PC-9 (cell line): ENCODE results near the gene DOCK9. TPM values are rescaled to one million over a fixed set of nuclear protein-coding genes. Genes with fewer than 3 reads are reported as not detected.

ENCODE experiments used
- BruUV-seq: library from RNA; stranded (reverse); fragments of 400-500 nt; replicated peaks from 2 replicates; lab custom pipeline; 2021; lab: Mats Ljungman, UMichigan
- CTCF ChIA-PET: fragments of 300-600 bp; sonication (Branson Sonifier 250); formaldehyde crosslinking; loops from one replicate; lab custom pipeline; 2022; ENCODE audit warnings: antibody characterized with exemption; lab: Charles Lee
- POLR2A ChIA-PET: fragments of 300-600 bp; sonication (Branson Sonifier 250); formaldehyde crosslinking; loops from one replicate; lab custom pipeline; 2022; ENCODE audit warnings: antibody characterized with exemption; ENCODE audit not compliant: unreplicated experiment; lab: Charles Lee
- DNase-seq, 2 experiments: peaks; one replicate each; pipeline versions ENCODE4 v3.0.0 to v3.0.0-alpha.2; 2015 to 2022; ENCODE audit warnings: mixed read lengths in 1 of 2
- H2AFZ ChIP-seq: fragments of 200-600 bp; sonication (generic); 2 replicates; pipeline ENCODE4 v1.8.1; 2017; ENCODE audit warnings: antibody characterized with exemption
- H3F3A ChIP-seq: fragments of 200-600 bp; sonication (generic); 2 replicates; pipeline ENCODE4 v1.8.1; 2017; ENCODE audit warnings: antibody characterized with exemption, mild to moderate bottlenecking, low read depth; ENCODE audit not compliant: insufficient read depth
- H3K27ac ChIP-seq: fragments of 200-600 bp; sonication (generic); 2 replicates; pipeline ENCODE4 v1.6.1; 2016; ENCODE audit warnings: mixed run types
- H3K27me3 ChIP-seq: fragments of 200-600 bp; sonication (generic); 2 replicates; pipeline ENCODE4 v1.6.1; 2016; ENCODE audit warnings: low read depth, mixed run types; ENCODE audit not compliant: insufficient read depth
- H3K36me3 ChIP-seq: fragments of 200-600 bp; sonication (generic); 2 replicates; pipeline ENCODE4 v1.6.1; 2016; ENCODE audit warnings: low read depth, mixed run types
- H3K4me1 ChIP-seq: fragments of 200-600 bp; sonication (generic); replicated peaks from 2 replicates; pipeline ENCODE4 v1.6.1; 2016; ENCODE audit warnings: mixed run types; ENCODE audit not compliant: insufficient read depth
- H3K4me2 ChIP-seq: fragments of 200-600 bp; sonication (generic); 2 replicates; pipeline ENCODE4 v1.6.1; 2017; ENCODE audit warnings: mixed run types
- H3K4me3 ChIP-seq: fragments of 200-600 bp; sonication (generic); 2 replicates; pipeline ENCODE4 v1.6.1; 2016; ENCODE audit warnings: mixed run types
- H3K79me2 ChIP-seq: fragments of 200-600 bp; sonication (generic); 2 replicates; pipeline ENCODE4 v1.6.1; 2017; ENCODE audit warnings: low read depth, mixed run types
- H3K9me2 ChIP-seq: fragments of 200-600 bp; sonication (generic); 2 replicates; pipeline ENCODE4 v1.8.1; 2017; ENCODE audit warnings: mild to moderate bottlenecking; ENCODE audit not compliant: insufficient read depth
- H3K9me3 ChIP-seq: fragments of 200-600 bp; sonication (generic); 2 replicates; pipeline ENCODE4 v1.8.1; 2016; ENCODE audit warnings: low read depth; ENCODE audit not compliant: insufficient read depth
- H4K20me1 ChIP-seq: fragments of 200-600 bp; sonication (generic); 2 replicates; pipeline ENCODE4 v1.8.1; 2017; ENCODE audit not compliant: insufficient read depth
- EZH2 ChIP-seq: fragments of 200-600 bp; sonication (generic); IDR thresholded peaks from 2 replicates; pipeline ENCODE4 v1.8.0; 2017; ENCODE audit warnings: antibody characterized with exemption, low read depth
- intact Hi-C: fragments of 100-400 bp; cut with micrococcal nuclease; formaldehyde crosslinking; loops from one replicate; pipeline ENCODE4 v1.10.0; 2022; ENCODE audit not compliant: unreplicated experiment
- total RNA-seq: library from RNA; stranded (reverse); gene quantifications from 2 replicates; pipeline ENCODE4 v1.2.3, GENCODE V29; 2021
- TF ChIP-seq, protein P1 (sequence below): fragments of 200-600 bp; sonication (generic); conservative IDR thresholded peaks from 2 replicates; pipeline ENCODE4 v1.6.1; 2017; ENCODE audit warnings: mixed run types, antibody characterized with exemption, mild to moderate bottlenecking, moderate library complexity

DOCK9 gene
- total RNA-seq, 1 experiment from 2014 or later: 69.5 TPM

DNA sequence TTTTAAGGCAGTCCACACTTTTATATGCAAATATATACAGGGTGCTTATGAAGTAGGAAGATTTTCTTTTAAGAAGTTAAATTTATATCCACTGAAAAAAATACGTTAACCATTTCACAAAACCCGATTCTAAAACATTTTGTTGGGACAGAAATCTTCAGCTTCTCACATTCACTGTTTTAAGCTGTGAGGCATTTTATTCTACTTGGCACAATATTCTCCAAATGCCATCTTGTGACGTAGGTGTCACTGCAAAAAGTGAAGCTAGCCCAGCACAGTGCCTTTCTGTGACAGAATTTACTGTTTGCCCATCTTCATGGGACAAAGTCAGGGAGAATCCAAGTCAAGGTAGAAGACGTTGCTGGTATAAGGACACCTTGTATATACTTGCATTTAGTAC, 130.9 kb downstream of the DOCK9 start:
- H3F3A ChIP-seq: peaks cover 9% of the 10 kb centered on the region; the same call in 1 of the 2 replicates
- TF ChIP-seq, protein P1, sequence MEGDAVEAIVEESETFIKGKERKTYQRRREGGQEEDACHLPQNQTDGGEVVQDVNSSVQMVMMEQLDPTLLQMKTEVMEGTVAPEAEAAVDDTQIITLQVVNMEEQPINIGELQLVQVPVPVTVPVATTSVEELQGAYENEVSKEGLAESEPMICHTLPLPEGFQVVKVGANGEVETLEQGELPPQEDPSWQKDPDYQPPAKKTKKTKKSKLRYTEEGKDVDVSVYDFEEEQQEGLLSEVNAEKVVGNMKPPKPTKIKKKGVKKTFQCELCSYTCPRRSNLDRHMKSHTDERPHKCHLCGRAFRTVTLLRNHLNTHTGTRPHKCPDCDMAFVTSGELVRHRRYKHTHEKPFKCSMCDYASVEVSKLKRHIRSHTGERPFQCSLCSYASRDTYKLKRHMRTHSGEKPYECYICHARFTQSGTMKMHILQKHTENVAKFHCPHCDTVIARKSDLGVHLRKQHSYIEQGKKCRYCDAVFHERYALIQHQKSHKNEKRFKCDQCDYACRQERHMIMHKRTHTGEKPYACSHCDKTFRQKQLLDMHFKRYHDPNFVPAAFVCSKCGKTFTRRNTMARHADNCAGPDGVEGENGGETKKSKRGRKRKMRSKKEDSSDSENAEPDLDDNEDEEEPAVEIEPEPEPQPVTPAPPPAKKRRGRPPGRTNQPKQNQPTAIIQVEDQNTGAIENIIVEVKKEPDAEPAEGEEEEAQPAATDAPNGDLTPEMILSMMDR: no peak
- no peak for TF ChIP-seq EZH2
- no TSS peak for BruUV-seq
- ChIA-PET CTCF (no interaction called here), POLR2A (no interaction called here)
- no peak overlapping the region for H3K4me2 ChIP-seq
- H3K36me3 ChIP-seq: no peaks in the 10 kb centered on the region
- no peak overlapping the region for H3K27ac ChIP-seq
- H3K4me1 ChIP-seq: no peaks in the 10 kb centered on the region
- H2AFZ ChIP-seq: no peak overlapping the region
- no peaks in the 10 kb centered on the region for H3K9me2 ChIP-seq
- intact Hi-C loops: loop anchor here (10.0 kb wide), 1 partner anchor 402 kb away; no protein-coding TSS in a partner anchor
- no peaks in the 10 kb centered on the region for H3K27me3 ChIP-seq
- H3K79me2 ChIP-seq: no peaks in the 10 kb centered on the region
- no peak for DNase-seq
- no peak overlapping the region for H3K4me3 ChIP-seq
- no peaks in the 10 kb centered on the region for H4K20me1 ChIP-seq
- H3K9me3 ChIP-seq: no peaks in the 10 kb centered on the region

DNA sequence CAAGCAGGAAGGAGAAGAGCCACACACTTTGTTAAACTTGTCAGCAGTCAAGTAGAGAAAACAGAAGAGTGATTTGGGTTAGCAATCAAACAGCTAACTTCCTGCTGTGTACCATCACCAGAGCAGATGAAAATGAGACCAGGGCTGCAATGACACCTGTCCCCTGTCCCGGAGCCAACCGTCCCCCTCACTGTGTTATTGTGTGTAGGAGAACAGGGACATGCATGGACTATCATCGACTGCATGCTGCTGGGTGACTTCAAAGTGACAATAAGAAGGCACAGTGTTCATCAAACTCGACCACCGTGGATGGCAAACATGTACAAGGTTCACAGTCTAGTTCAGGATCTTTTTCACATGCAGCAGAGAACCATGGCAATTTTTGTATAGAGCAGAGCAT, 131.3 kb downstream of the DOCK9 start:
- ChIA-PET CTCF (no interaction called here), POLR2A (no interaction called here)
- Histone ChIP-seq H3K79me2 (no peaks in the 10 kb centered on the region), H3K9me3 (no peaks in the 10 kb centered on the region), H3K27me3 (no peaks in the 10 kb centered on the region), H3K36me3 (no peaks in the 10 kb centered on the region), H3F3A (peaks cover 9% of the 10 kb centered on the region; the same call in 1 of the 2 replicates), H3K9me2 (no peaks in the 10 kb centered on the region), H3K4me1 (no peaks in the 10 kb centered on the region), H4K20me1 (no peaks in the 10 kb centered on the region), H3K27ac (no peak overlapping the region), H2AFZ (no peak overlapping the region), H3K4me2 (no peak overlapping the region), H3K4me3 (no peak overlapping the region)
- no TSS peak for BruUV-seq
- no peak for TF ChIP-seq EZH2
- TF ChIP-seq, protein P1: no peak
- no peak for DNase-seq
- intact Hi-C loops: loop anchor here (10.0 kb wide), 1 partner anchor 402 kb away; no protein-coding TSS in a partner anchor

DNA sequence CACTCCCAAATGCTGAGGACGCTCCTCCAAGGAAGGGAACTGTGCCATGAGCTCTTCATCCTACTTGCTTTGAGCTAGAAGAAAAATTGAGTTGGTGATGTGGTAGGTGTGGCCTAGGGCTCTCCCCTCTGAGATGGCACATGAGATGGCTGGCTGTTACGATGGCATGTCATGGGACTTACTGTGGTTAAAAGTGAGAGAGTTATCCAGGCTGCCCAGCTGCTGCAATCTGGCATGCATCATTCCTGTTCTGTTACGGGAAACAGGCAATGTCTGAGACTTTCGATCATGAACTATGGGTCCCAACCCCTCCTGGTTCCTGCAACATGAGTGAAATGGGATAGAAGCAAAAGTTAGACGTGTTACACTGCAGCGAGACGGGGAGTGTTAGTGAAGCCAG, 132.1 kb downstream of the DOCK9 start:
- intact Hi-C loops: loop anchor here (10.0 kb wide), 1 partner anchor 401 kb away; no protein-coding TSS in a partner anchor

More for the DNA sequence above, 132.1 kb downstream of the DOCK9 start:
- H3K27ac ChIP-seq: no peak overlapping the region
- H3K9me2 ChIP-seq: no peaks in the 10 kb centered on the region
- no peak for DNase-seq
- peaks cover 9% of the 10 kb centered on the region; the same call in 1 of the 2 replicates for H3F3A ChIP-seq
- BruUV-seq: no TSS peak
- H3K27me3 ChIP-seq: no peaks in the 10 kb centered on the region
- ChIA-PET POLR2A (no interaction called here), CTCF (interaction anchor here (0.7 kb wide), 1 partner anchor 551 kb away, joined by 3 read pairs; no protein-coding TSS in a partner anchor)
- H3K4me1 ChIP-seq: no peaks in the 10 kb centered on the region
- H3K4me3 ChIP-seq: no peak overlapping the region
- no peak overlapping the region for H2AFZ ChIP-seq
- no peaks in the 10 kb centered on the region for H3K9me3 ChIP-seq
- H3K4me2 ChIP-seq: no peak overlapping the region
- no peaks in the 10 kb centered on the region for H3K79me2 ChIP-seq
- H4K20me1 ChIP-seq: no peaks in the 10 kb centered on the region
- TF ChIP-seq, protein P1: no peak
- TF ChIP-seq EZH2: no peak
- H3K36me3 ChIP-seq: no peaks in the 10 kb centered on the region
